ENCODE measurements around the gene GLRA1.

The GLRA1 gene

DNA sequence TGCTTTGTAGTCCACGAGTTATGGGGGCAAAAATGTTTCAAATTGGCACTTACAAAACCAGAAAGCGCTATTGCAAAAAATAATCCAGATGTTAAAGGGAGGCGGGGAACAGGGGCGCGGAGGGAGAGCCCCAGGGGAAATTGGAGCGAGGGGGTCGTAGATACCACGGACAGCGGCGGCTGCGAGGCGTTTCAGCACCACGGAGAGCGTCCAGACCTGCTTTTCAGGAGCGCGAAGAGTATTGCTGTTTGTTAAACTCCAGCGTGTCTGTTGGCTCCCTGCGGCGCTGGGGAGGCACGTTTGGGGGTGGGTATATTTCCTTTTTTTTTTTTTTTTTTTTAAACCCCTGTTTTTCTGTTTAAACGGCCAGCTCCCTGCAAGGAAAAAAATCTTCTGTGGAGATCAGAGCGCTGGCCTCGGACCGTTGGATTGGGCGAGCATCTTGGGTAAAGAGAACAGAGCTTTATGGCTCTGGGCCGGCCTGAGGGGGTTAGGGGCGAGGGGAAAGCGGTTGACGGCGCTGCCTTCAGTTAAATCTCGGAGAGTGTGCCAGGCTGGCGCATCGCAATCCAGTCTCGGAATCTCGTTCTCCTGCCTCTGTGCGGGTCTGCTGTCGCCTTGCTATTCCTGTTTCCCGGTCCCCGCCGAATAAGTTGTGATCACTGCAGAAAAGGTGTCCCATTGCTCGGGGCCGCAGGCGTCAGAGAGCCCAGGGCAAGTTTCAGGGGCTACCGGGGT is at the start of gene GLRA1:
TSS of gene GLRA1 (minus strand) at position 288 of the 738 bp plus-strand sequence. CDS start 302 bp downstream, outside the sequence.
- H3K4me3 ChIP-seq (ENCODE audit: low read depth, low read length), result no peak within 1 kb of the TSS
- peak; percentile 34 for DNase-seq (ENCODE audit: low read depth)
- TF ChIP-seq, protein P1, sequence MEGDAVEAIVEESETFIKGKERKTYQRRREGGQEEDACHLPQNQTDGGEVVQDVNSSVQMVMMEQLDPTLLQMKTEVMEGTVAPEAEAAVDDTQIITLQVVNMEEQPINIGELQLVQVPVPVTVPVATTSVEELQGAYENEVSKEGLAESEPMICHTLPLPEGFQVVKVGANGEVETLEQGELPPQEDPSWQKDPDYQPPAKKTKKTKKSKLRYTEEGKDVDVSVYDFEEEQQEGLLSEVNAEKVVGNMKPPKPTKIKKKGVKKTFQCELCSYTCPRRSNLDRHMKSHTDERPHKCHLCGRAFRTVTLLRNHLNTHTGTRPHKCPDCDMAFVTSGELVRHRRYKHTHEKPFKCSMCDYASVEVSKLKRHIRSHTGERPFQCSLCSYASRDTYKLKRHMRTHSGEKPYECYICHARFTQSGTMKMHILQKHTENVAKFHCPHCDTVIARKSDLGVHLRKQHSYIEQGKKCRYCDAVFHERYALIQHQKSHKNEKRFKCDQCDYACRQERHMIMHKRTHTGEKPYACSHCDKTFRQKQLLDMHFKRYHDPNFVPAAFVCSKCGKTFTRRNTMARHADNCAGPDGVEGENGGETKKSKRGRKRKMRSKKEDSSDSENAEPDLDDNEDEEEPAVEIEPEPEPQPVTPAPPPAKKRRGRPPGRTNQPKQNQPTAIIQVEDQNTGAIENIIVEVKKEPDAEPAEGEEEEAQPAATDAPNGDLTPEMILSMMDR (IDR thresholded peaks at IDR 0.05; ENCODE audit: low read depth, low read length, missing control alignments), result no peak
- in situ Hi-C loops (cut with HindIII; ENCODE audit: low sequenced_read_pairs), result no loop called here

DNA sequence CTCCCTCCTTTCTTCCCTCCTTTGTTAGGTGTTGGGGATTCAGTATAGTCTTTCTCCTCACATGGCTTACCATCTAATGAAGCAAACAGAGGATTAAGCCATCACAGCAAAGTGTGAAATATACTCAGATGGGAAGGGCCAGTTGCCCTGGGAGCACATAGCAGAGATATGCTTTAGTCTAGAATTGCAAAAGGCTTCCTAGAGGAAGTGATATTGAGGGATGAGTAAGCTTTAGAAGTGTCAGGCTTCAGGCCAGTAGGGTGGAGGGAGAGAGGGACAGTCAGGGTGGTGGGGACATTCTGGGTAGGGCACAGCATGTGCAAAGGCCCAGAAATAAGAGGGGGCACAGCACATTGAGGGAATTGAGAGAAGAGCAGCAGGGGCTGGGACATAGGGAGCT is 46.2 kb upstream of the GLRA1 start:
- H3K4me3 ChIP-seq (ENCODE audit: low read depth, low read length), result no peak overlapping the region
- in situ Hi-C loops (cut with HindIII; ENCODE audit: low sequenced_read_pairs), result no loop called here
- DNase-seq (ENCODE audit: low read depth), result no peak
- TF ChIP-seq, protein P1 (IDR thresholded peaks at IDR 0.05; ENCODE audit: low read depth, low read length, missing control alignments), result no peak

DNA sequence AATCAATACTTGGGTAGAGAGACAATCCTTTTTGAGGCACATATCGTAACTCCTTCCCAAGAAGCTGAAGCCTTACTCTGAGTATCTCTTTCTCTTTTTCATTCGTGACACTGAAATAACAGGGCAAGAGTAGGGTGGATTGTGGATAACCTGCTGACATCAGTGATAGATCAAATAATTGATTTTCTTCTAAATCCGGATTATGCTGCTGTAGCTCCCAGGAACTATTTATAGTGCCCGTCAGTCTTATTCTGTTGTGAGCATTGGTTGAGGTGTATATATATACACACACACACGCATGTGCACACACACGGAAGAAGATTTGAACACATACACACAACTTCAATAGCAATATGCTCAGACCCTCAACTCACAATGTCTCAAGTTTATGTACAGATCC is 43.2 kb upstream of the GLRA1 start:
- TF ChIP-seq, protein P1 (IDR thresholded peaks at IDR 0.05; ENCODE audit: low read depth, low read length, missing control alignments), result no peak
- DNase-seq (ENCODE audit: low read depth), result no peak
- no peak overlapping the region for H3K4me3 ChIP-seq (ENCODE audit: low read depth, low read length)
- in situ Hi-C loops (cut with HindIII; ENCODE audit: low sequenced_read_pairs), result no loop called here

DNA sequence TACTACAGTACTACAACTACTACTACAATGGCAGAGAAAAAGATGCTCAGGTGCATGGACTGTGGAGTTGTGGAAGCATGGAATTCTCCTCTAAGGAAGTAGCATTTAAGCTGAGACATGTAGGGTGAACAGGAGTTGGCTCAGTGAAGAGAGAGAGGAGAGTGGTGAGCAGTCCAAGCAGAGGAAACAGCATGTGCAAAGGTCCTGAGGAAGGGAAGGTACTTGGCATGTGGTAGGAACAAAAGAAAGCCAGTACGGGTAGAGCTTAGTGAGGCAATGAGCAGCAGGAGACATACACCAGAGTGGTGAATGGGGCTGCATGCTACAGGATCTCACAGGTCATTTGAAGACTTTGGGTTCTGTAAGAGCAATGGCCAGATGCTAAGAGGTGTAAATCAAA is 41.4 kb upstream of the GLRA1 start:
- H3K4me3 ChIP-seq (ENCODE audit: low read depth, low read length), result no peak overlapping the region
- in situ Hi-C loops (cut with HindIII; ENCODE audit: low sequenced_read_pairs), result no loop called here
- TF ChIP-seq, protein P1 (IDR thresholded peaks at IDR 0.05; ENCODE audit: low read depth, low read length, missing control alignments), result no peak
- DNase-seq (ENCODE audit: low read depth), result no peak

DNA sequence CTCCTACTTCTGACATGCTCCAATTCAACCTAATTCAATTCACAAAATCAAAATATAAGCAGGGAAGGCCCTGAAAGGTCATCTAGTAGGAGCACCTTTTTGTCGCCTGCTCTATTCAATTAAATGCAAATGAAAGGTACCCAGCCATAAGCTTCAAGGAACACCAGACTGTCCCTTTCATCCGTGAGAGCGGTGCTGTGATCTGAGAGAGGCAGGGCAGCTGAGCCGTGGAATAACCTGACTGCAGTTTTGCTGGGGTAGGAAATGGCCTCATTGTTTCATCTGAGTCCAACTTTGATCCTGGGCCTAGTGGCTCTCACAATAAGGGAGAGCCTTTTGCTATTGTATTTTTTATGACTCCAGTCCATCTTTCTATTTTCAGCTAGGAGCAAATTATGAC is 39.8 kb upstream of the GLRA1 start:
- TF ChIP-seq, protein P1 (IDR thresholded peaks at IDR 0.05; ENCODE audit: low read depth, low read length, missing control alignments), result no peak
- in situ Hi-C loops (cut with HindIII; ENCODE audit: low sequenced_read_pairs), result no loop called here
- H3K4me3 ChIP-seq (ENCODE audit: low read depth, low read length), result no peak overlapping the region
- no peak for DNase-seq (ENCODE audit: low read depth)

DNA sequence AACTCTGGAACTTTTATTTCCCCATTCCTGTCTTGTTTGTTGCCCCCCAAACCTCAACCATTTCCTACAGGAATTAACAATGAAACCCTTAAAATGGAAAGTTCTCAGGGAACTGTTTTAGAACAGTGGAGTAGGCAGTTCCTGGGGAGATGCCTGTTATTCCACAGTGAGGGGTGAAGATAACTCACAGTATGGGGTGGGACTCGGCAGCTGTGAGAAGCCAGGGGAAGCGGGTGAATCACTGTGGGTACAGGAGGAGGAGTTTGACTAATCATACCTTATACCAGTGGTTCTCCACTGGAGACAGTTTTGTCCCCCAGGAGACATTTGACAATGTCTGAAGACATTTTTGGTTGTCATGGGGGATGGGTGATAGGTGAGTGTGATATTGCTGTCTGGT is 36.9 kb upstream of the GLRA1 start:
- in situ Hi-C loops (cut with HindIII; ENCODE audit: low sequenced_read_pairs), result no loop called here

More for the DNA sequence above, 36.9 kb upstream of the GLRA1 start:
- TF ChIP-seq, protein P1 (IDR thresholded peaks at IDR 0.05; ENCODE audit: low read depth, low read length, missing control alignments), result no peak
- no peak overlapping the region for H3K4me3 ChIP-seq (ENCODE audit: low read depth, low read length)
- peak; percentile 1 for DNase-seq (ENCODE audit: low read depth)

Measured in astrocyte of the cerebellum (primary cell).